Measurements from ENCODE around the gene RAB11FIP3.

Gene RAB11FIP3

GRCh38 chr16:525520-526180 is 100.2 kb downstream of the RAB11FIP3 start:
- peak overlapping the region; percentile 81 for H3K4me3 ChIP-seq (ENCODE audit: low read depth, low read length)
- no peak for TF ChIP-seq CTCF (IDR thresholded peaks at IDR 0.05; ENCODE audit: borderline replicate concordance, insufficient read depth, low read depth, low read length)

DNA sequence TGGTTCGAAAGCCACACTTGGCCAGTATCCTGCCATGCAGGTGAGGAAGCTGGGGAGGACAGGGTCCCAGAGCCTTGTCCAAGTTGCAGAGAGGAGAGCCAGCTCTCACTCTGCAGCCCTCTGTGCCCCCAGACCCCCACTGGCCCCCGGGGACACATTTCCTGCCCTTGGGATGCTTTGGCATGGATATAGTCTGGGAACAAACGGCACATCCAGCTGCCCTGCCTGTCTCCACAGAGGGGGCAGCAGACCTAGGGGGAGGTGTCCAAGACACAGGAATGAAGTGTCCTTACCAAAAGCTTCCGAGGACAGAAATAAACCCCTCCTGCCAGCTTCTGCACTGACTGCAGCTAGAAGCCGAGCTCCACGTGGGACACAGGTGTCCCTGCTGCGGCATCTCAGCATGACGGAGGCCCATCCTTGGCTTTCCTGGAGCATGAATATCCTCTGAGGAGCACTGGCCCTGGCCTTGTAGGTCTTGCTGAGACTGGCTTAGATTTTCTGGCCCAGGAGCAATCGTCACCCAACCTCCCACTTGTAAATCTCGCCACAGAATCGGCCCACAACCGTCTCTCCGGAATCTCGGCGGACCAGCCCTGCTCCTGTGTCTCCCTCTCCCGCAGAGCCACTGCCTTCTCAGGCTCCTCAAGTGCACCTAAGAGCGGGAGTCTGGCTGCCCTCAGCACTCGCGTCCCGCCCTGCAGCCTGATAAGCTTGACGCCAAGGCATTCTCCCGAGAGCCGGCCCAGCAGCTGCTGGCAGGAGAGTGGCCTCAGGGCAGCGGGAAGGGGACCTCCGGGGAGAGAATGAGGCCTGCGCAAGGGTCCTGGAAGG is 100.9 kb downstream of the RAB11FIP3 start:
- no peak for TF ChIP-seq CTCF (IDR thresholded peaks at IDR 0.05; ENCODE audit: borderline replicate concordance, insufficient read depth, low read depth, low read length)
- peak overlapping the region; percentile 81 for H3K4me3 ChIP-seq (ENCODE audit: low read depth, low read length)

DNA sequence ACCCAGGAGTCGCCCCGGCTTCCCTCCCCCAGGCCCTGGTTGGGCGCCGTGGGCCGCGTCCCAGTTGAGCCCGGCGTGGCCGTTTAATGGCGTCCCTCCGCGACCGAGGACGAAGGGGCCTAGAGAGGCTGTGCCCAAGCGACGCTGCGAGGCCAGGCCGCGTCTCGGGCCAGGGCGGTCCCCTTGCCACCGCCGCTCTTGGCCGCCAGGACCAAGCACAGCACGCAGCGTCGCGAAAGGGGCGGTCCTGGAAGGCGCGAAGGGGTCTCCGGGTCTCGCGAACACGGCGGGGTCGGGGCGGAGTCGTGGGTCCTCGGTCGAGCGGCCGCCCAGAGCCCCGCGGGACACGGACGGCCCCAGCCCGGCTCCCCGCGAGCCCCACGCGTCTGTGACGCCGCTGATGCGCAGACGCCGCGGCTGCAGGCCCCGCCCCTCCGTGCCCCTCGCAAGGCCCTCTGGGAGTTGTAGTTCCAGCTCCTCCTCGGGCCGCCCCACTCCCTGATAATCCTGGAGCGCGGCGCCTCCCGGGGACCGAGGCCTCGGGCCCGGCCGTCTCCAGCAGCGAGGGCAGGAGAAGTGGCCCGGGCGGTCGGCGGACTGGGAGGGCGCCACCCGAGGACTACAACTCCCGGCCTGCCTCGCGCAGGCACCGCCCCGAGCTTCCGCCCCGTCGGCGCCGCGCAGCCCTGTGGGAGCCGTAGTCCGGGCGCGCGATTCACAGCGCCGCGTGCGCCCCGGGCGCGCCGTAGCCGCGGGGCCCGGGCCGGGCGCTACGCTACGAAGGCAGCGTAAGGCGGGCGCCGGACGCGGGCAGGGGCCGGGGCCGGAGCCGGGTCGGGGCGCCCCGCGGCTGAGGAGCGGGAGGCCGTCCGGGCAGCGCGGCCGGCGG is 101.8 kb downstream of the RAB11FIP3 start, which contains the start of gene CAPN15:
TSS of gene CAPN15 (plus strand) at position 698 of the 889 bp plus-strand sequence. CDS start 19,127 bp downstream, outside the sequence.
- no peak for TF ChIP-seq CTCF (IDR thresholded peaks at IDR 0.05; ENCODE audit: borderline replicate concordance, insufficient read depth, low read depth, low read length)
- peak within 1 kb of the TSS; percentile 87 for H3K4me3 ChIP-seq (ENCODE audit: low read depth, low read length)

DNA sequence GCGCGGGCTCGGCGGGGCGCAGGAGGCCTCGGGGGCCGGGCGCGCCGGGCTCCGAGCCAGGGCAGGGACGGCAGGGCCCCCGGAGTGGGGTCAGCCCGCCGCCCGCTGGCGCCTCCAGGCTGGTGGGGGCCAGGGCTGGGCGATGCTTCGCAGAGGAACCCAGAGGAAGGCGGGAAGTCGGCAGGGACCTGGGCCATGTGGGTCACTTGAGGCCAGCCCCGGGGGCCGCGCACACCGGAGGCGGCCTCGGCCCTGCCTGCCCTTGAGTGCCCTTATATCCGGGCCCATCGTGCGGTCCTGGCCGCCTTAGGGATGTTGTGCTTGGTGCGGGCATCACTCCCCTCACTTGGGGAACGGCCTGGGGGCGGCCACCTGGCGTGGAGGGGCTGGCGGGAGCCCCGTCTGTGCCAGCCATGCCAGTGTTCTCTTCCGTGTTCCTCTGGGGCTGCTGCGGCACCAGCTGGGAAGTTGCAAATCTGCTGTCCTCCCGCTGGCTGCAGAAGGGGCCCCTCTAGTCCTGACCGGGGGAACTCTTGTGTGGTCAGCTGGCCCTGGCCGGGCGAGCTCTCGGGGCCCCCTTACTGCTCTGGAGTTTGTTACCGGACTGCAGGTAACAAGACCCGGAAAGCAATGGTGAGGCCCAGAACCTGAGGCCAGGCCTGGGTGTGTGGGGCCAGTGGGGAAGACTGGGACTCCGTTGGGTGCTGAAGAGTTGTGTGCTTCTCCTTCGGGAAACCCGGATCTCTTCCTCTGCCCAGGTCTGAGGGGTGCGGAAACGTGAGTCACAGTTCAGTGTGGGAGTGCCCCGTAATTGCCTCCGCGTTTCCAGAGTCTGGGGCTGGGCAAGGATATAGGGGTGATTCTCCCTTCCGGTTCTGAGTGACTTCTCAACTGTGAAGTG is 102.9 kb downstream of the RAB11FIP3 start:
- no peak for TF ChIP-seq CTCF (IDR thresholded peaks at IDR 0.05; ENCODE audit: borderline replicate concordance, insufficient read depth, low read depth, low read length)
- peak overlapping the region; percentile 87 for H3K4me3 ChIP-seq (ENCODE audit: low read depth, low read length)

DNA sequence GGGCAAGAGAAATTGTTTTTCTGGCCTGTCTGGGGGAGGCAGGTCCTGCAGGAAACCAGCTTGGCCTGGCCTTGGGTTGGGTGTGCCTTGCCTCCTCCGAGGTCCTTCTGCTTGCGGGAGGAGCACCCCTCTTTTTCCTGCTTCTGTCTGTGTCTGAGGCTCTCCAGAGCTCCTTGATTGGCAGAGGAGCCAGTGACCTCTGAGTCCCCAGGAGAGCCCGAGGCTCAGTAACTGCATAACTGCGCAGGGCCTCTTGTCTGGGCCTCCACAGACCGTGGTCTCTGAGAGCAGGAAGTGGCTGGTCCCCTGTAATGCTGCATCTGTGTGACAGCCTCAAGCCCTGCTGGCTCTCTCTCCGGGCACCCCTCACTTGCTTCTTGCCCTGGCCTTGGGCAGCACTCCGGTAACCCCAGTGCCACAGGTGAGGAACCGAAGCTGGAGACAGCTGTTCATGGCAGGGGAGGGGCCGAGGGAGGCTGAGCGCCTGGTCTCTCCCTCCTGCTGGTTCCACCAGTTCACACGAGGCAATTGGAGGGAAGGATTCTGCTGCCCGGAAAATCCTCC is 103.6 kb downstream of the RAB11FIP3 start:
- peak overlapping the region; percentile 87 for H3K4me3 ChIP-seq (ENCODE audit: low read depth, low read length)
- no peak for TF ChIP-seq CTCF (IDR thresholded peaks at IDR 0.05; ENCODE audit: borderline replicate concordance, insufficient read depth, low read depth, low read length)
